Glutamatergic neuron (in vitro differentiated cells): ENCODE measurements around the gene HS6ST2. TPM values are rescaled to one million over a fixed set of nuclear protein-coding genes. Genes with fewer than 3 reads are reported as not detected.

Experiments used
- DNase-seq: peaks from one replicate; pipeline ENCODE4 v3.0.0; 2022
- H3K27ac Mint-ChIP-seq: one replicate; pipeline ENCODE4 v1.8.0; 2020; ENCODE audit warnings: mild to moderate bottlenecking, mixed read lengths, inconsistent platforms; ENCODE audit not compliant: unreplicated experiment
- H3K27me3 Mint-ChIP-seq: one replicate; pipeline ENCODE4 v1.8.0; 2020; ENCODE audit warnings: mild to moderate bottlenecking, moderate library complexity, mixed read lengths, inconsistent platforms; ENCODE audit not compliant: unreplicated experiment
- H3K36me3 Mint-ChIP-seq: one replicate; pipeline ENCODE4 v1.8.0; 2020; ENCODE audit warnings: mild to moderate bottlenecking, mixed read lengths, inconsistent platforms; ENCODE audit not compliant: unreplicated experiment
- H3K4me1 Mint-ChIP-seq: one replicate; pipeline ENCODE4 v1.8.0; 2020; ENCODE audit warnings: mild to moderate bottlenecking, low read depth, mixed read lengths, inconsistent platforms; ENCODE audit not compliant: unreplicated experiment
- H3K4me3 Mint-ChIP-seq: one replicate; pipeline ENCODE4 v1.8.0; 2020; ENCODE audit warnings: mild to moderate bottlenecking, mixed read lengths, inconsistent platforms; ENCODE audit not compliant: unreplicated experiment
- H3K9me3 Mint-ChIP-seq: one replicate; pipeline ENCODE4 v1.8.0; 2020; ENCODE audit warnings: mild to moderate bottlenecking, moderate library complexity, mixed read lengths, inconsistent platforms; ENCODE audit not compliant: unreplicated experiment
- total RNA-seq: library from RNA; stranded (reverse); fragmentation: NEBNext Ultra II Directional; extraction: Animal tissue kit (Norgen Biotek cat#: 25700); gene quantifications from one replicate; pipeline ENCODE4 v1.2.1, GENCODE V29; 2021; ENCODE audit not compliant: unreplicated experiment
- TF ChIP-seq, protein P1 (sequence below): fragments of 200-600 bp; sonication (generic); IDR thresholded peaks from one replicate; pipeline ENCODE4 v1.5.0; 2021; ENCODE audit not compliant: partially characterized antibody, unreplicated experiment

HS6ST2 gene
- total RNA-seq, 1 donor from 2014 or later: 2.9 TPM

- Mint-ChIP-seq H3K27me3 (no peaks in the 10 kb centered on the region), H3K36me3 (no peaks in the 10 kb centered on the region), H3K4me1 (peaks cover 5% of the 10 kb centered on the region), H3K4me3 (no peak overlapping the region), H3K27ac (no peak overlapping the region), H3K9me3 (peaks cover 1% of the 10 kb centered on the region)
- no peak for DNase-seq
- TF ChIP-seq, protein P1, sequence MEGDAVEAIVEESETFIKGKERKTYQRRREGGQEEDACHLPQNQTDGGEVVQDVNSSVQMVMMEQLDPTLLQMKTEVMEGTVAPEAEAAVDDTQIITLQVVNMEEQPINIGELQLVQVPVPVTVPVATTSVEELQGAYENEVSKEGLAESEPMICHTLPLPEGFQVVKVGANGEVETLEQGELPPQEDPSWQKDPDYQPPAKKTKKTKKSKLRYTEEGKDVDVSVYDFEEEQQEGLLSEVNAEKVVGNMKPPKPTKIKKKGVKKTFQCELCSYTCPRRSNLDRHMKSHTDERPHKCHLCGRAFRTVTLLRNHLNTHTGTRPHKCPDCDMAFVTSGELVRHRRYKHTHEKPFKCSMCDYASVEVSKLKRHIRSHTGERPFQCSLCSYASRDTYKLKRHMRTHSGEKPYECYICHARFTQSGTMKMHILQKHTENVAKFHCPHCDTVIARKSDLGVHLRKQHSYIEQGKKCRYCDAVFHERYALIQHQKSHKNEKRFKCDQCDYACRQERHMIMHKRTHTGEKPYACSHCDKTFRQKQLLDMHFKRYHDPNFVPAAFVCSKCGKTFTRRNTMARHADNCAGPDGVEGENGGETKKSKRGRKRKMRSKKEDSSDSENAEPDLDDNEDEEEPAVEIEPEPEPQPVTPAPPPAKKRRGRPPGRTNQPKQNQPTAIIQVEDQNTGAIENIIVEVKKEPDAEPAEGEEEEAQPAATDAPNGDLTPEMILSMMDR: no peak
Measured at GRCh38 chrX:132810964-132811712, 147.3 kb downstream of the HS6ST2 start.

GRCh38 chrX:132810488-132810887 is 147.9 kb downstream of the HS6ST2 start:
- H3K4me3 Mint-ChIP-seq: no peak overlapping the region
- H3K27me3 Mint-ChIP-seq: no peaks in the 10 kb centered on the region
- DNase-seq: no peak
- TF ChIP-seq, protein P1: no peak
- H3K36me3 Mint-ChIP-seq: no peaks in the 10 kb centered on the region
- H3K4me1 Mint-ChIP-seq: peaks cover 5% of the 10 kb centered on the region
- H3K27ac Mint-ChIP-seq: no peak overlapping the region
- H3K9me3 Mint-ChIP-seq: peaks cover 1% of the 10 kb centered on the region

DNA sequence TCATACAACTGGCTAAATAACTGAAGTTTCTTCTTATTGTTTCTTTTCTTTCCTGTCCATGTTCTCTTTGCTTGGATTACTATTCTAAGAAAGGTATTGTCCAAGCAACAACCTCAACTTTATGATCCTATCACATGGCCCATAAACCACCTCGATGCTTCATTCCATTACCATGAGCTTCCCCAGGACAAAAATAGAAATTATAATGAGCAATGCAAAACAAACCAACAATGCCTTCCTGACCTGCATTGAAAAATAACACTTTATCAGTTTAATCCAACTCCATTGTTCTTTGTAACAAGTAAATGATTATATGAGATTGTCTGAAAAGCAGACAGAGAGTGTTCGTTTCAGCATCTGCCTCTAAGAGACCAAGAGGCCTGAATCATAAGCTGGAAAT is 148.8 kb downstream of the HS6ST2 start:
- TF ChIP-seq, protein P1: no peak
- peaks cover 1% of the 10 kb centered on the region for H3K9me3 Mint-ChIP-seq
- H3K36me3 Mint-ChIP-seq: no peaks in the 10 kb centered on the region
- DNase-seq: no peak
- no peak overlapping the region for H3K4me3 Mint-ChIP-seq
- H3K4me1 Mint-ChIP-seq: peaks cover 5% of the 10 kb centered on the region
- H3K27ac Mint-ChIP-seq: no peak overlapping the region
- H3K27me3 Mint-ChIP-seq: no peaks in the 10 kb centered on the region

DNA sequence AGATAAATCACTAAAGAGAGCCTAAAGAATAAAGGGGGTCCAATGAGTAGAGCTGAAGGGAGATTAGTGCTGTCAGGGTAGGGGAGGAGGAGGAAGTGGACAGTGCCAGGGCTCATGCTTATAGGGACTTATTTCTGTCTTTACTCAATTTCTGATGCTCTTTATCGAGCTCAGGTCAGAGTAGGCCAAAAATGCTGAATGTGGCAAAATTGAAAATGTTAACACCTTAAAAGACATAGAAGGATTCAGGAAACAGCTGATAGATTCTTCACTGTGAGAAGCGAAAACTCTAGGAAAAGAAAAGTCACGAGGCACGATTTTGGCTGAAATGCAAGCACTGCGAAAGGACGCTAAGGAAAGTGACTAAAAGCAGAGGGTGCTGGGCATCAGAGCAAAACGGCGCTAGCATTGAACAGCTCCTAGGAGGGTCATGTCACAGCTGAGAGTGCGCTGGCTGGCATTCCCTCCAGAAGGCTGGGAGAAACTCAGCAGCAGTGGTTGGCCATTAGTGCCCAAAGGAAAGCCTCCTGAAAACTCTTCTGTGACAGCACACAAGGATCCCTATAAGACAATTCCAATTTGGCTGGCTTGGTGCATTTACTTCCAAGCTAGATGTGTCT is 150.9 kb downstream of the HS6ST2 start:
- no peaks in the 10 kb centered on the region for H3K27me3 Mint-ChIP-seq
- no peak overlapping the region for H3K4me3 Mint-ChIP-seq
- no peak for DNase-seq

More for the DNA sequence above, 150.9 kb downstream of the HS6ST2 start:
- Mint-ChIP-seq H3K9me3 (no peaks in the 10 kb centered on the region), H3K27ac (no peak overlapping the region), H3K36me3 (no peaks in the 10 kb centered on the region), H3K4me1 (no peaks in the 10 kb centered on the region)
- TF ChIP-seq, protein P1: no peak
